GM19035 (cell line): ENCODE results near the gene MAPK4.

Source experiments
- ATAC-seq: cut with Tn5 transposase; IDR thresholded peaks from one replicate; pipeline ENCODE4 v1.9.1; 2021; ENCODE audit not compliant: unreplicated experiment

Gene MAPK4

DNA sequence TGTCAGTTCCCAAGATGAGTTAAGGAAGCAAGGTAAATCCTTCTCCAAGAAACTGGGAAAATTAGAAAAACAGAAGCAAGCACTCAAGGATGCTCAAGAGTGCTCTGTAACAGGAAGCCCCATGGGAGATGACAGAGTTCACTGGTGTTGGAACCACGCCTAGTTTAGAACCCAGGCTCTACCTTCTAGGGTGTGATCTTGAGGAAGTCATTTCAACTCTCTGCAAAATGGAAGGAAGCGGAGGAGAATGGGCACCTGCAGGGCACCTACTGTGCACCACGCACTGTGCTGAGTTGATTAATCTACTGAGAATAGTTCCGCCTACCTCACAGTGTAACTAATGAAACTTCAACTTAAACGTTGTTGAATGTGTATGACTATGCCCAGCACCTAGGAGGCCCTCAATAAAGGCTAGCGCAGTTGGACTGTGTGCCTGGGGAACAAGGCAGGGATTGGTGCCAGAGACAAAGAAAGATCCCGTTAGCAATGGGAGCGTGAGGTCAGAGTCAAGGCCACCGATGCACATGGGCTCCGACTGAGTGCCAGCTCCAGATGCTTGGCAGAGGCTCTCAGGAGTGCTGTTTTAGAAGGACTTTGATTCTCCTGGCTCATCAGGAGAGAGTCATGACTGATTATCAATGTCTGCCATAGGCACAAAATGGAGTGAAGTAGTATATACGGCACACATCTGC is 93.7 kb downstream of the MAPK4 start:
- no peak for ATAC-seq

DNA sequence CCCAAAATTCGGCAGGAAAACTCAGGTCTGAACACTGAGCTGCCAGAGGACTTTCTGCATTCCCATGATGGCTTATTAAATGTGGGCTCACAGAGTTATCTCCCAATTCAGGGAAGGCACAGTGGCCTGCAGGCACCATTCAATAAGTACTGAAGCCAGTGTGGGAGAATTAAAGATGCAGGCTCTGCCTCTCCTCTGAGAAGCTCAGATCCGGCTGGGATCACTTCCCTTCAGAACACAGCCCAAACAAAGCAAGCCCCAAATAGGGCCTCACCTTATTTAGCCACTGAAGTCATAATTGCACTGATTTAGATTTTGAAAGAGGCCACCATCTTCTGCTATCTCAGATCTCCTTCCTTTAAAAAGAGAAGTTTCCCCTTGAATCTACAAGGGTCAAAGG is 94.3 kb downstream of the MAPK4 start:
- no peak for ATAC-seq

DNA sequence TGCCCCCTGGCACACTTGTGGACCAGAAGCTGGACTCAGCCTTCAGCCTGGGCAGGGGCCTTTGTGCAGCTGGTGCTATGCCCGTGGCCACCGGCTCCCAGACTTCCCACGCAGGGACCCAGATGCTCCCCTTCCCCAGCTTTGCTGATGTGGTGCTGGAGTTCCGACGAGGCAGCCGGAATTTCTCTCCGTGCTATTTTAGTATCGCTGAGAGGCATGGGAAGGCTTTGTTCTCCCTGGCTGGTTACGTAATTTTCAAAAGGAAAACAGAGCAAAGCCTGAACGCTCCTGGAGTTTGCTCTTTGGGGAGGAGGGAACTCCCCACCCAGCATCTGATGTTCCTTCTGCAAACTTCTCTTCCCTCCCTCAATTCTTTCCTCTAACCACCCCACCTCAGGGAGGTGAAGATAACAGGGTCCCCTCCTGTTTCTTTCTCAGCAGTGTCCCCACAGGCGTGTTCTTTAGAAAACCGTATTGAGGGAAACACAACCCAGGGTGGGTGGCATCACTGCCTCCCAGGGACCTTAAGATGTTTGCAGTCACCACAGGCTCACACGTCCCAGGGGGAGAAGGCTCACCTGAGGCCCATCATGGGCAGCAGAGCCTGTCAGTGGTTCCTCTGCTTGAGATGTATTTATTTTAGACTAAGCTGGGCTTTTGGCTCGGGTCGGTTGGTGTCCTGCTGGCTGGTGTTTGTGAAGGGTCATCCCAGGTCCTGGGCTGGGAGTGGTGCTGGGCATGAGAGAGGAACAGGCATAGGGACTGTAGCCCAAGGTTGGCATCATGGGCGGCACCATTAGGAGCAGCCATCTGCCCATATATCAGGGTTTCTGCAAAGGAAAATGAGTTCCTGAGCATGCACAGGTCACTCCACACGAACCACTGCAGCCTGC is 95.0 kb downstream of the MAPK4 start:
- no peak for ATAC-seq

DNA sequence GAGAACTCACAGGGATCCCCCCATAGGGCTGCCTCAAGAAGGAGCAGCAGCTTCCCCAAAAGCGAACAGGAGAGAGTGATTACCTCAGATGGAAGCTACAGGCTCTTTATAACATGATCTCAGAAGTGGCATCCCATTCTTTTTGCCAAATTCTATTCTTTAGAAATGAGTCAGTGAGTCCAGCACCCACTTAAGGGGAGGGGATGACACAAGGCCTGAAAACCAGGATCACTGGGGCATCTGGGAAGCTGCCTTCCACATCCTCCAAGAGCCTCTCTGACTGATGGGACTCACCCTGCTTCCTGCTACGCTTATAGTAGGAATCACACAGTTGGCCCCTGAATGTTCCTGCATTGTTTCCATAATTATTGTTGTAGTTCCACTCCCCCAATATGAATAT is 96.5 kb downstream of the MAPK4 start:
- no peak for ATAC-seq

DNA sequence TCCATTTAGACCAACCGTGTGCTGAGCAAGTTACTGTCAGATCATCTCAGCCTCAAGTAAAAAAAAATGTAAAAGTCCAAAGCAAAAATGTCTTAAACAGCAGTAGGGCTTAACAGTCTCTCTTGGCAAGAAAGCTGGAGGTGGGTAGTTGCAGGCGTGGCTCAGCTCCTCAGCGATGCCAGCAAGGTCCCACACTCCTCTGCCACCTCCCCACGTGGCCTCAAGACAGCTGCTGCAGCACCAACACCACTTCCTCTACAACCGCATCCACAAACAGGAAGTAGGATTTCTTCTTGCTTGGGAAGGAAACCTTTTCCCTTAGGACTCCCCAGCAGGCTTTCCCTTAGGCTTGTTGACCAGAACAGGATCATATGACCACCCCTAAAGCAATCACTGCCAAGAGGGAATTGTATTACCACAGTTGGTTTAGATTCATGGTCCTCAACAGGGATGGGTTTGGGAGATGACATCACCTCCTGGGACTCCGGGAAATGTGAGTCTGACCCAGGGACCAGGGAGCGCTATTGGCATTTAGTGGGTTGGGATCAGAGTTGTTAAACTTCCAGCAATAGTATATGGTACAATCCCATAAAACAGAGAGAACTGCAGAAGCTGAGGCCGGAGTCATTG is 97.1 kb downstream of the MAPK4 start:
- ATAC-seq = no peak

DNA sequence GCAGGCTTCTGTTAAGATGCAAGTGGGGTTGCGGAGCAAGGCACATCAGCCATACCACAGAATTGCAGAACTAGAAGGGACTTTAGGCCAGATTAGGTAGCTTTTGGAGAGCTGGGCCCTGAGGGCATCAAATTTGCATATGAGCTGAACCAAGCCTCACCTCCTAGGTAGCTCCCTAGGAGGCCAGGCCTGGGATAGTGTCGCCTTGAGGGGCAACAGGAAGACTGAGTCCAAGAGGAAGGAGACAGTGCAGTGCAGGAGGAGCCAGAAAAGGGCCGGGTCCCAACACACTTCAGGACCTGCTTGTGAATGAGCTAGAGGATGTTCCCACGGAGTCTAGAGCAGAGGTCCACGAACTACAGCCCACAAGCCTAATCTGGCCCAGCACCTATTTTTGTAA is 98.7 kb downstream of the MAPK4 start:
- ATAC-seq = no peak

DNA sequence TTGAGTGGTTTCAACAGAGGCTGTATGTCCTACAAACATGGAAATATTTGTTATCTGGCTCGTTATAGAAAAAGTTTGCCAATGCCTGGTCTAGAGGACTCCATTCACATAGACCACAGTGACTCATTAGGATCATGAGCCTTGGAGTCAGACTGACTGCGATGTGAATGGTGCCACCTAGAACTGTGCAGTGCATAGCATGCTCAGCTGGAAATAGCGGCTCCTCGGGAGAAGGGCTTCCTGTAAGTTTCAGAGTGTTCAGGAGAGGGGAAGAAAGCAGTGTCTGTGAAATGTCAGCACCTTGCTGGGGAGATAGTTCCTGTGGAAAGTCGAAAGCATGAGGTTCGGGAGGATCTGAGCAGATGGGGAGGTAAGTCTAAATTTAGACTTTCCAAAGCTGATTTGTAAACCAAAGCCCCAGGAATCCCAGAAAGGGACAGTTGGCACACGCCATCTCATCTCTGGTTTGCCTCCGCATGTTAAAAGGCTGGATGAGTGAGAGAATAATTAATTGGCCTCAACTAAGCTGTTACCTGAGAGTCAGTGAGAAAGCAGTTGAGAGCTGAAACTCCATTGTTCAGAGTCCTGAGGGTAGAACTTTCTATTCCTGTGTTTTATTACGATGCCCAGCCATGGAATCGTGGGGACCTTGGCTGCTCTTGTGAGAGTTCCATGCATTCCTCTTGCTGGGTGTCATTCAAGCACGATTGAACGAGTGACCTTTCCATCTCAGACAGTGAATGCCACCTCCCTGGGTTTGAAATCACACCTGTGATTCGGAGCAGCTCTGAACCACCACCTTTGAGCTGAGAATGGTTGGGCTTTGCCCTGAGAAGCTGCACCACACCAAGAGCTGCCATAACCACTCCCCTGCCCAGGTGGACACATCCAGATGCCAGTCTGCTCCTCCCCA is 99.5 kb downstream of the MAPK4 start:
- ATAC-seq = no peak

DNA sequence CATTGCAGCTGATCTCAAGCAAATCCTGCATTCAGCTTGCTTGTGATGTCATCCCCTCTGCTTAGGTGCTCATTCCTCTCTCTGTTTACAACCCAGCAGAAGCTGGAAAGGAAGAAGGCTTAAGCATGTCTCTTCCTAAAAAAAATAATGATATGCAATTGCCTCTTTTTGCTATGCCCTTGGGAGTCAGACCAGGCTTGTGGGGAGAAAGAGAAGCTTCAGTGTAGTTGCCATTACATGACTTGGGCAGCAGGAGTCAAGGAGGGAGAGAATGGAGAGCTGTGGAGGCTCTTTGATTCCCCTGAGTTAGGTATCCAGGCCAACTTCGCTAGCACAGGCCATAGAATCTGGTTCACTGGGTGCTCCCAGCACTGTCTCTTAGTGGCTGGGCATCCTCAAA is 101.1 kb downstream of the MAPK4 start:
- ATAC-seq = no peak

DNA sequence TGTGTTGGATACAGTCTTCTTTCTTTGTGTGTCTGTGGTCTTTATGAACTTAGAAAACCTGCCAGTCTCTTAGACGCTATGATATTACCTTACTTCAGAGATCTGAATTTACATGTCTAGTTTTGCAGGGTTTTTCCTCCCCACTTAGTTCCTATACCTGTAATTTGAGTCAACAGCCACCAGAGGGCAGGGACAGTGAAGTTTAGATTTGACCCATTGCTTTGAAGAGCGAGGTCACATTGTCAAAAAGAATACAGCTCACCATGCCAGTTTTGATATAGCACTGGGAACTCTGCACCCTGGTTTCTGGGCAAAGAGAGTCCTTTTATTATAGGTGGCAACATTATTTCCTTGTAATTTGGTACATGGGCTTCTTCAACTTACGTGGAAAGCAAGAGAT is 102.3 kb downstream of the MAPK4 start:
- no peak for ATAC-seq

DNA sequence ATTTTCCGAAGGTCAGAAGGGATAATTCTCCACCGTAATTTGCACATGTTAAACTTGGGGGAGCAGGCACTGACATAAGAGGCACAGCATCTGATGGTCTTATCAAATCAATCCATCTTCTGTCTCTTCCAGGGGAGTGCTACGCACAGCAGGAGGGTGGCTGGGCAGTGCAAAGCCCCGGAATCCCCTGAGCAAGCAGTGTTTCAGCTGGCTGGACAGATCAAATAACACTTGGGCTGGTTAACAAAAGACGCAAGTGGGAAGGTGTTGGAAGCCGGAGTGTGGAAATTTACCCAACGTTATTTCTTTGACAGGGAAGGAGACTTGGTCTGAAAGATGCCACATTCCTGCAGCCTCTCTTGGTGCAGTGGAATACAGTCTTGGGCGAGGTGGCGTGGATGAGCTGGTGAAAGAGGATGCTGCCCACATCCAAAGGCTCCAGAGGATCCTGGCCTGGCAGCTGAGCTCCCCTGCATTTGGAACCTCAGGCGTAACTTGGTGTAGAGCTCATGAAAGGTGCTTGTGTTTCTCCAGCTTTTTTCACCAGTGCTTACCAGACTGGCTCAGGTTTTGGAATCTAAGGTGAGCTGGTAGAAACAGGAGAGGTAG is 103.0 kb downstream of the MAPK4 start:
- no peak for ATAC-seq

DNA sequence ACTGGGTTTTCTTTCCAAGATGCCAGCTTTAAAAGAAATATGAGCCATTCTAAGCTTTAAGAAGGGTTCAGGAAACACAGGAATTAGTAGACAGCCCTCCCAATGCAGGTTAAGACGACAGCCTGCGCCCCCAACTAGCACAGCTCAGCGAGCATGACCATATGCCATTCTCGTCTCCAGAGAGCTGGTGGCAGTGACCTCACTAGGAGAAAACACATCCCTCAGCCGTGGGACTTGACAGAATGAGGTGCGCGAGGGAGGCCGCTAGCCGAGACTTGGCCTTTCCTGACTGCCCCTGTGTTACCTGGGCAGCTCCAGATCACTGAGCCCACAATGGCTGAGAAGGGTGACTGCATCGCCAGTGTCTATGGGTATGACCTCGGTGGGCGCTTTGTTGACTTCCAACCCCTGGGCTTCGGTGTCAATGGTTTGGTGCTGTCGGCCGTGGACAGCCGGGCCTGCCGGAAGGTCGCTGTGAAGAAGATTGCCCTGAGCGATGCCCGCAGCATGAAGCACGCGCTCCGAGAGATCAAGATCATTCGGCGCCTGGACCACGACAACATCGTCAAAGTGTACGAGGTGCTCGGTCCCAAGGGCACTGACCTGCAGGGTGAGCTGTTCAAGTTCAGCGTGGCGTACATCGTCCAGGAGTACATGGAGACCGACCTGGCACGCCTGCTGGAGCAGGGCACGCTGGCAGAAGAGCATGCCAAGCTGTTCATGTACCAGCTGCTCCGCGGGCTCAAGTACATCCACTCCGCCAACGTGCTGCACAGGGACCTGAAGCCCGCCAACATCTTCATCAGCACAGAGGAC is 103.9 kb downstream of the MAPK4 start:
- no peak for ATAC-seq

DNA sequence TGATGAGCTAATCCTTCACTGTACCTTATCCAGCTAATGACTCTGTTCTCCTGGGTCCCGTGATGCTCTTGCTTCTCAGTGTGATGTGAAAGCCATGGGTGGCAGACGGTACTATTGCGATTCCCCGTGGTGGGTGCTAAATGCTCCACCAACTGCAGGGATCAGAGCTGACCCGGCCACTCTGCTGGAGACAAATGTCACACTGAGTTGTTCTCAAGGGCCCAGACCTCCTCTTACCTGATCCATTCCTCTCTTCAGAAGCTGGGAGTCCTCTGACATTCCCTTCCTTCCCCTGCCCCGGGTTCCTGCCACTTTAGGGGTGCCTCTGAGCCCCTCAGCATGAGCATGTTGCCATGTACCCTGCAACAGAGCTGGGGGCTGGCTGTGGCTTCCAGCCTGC is 105.1 kb downstream of the MAPK4 start:
- ATAC-seq = no peak

DNA sequence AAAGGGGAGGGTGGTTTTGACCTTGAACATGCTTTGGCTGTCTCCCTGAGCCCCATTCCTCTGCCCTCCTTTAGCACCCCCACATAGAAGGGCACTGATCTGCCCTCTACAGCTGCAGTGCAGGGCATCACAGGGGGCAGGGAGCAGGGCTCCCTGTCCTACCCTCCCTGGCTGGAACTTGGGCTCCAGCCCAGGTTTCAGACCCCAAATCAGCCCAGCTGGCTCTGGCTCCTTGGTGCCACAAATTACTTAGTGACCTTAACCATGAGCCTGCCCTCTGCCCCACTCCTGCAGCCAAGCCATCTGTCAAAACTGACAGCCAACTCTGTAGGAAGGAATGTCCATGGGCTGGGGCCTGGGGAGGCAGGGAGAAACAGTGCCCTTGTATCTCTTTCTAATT is 105.6 kb downstream of the MAPK4 start:
- no peak for ATAC-seq

DNA sequence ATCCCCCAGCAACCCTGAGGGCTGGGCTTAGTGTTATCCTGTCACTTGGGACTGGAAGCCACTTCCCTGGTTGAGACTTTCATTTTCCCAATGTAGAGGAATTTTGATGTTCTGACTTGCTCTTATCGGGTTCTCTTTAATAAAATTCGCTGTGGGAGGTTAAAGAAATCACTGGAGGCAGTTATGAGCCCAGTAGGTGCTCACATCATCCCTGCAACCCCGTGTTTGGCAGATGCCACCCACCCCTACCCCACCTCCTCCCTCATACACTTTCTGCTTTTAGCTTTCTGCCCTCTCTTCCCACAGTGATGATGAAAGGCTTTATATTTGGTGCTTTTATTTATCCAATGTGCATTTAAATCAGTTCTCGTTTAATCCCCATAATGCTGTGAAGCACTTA is 106.6 kb downstream of the MAPK4 start:
- no peak for ATAC-seq

DNA sequence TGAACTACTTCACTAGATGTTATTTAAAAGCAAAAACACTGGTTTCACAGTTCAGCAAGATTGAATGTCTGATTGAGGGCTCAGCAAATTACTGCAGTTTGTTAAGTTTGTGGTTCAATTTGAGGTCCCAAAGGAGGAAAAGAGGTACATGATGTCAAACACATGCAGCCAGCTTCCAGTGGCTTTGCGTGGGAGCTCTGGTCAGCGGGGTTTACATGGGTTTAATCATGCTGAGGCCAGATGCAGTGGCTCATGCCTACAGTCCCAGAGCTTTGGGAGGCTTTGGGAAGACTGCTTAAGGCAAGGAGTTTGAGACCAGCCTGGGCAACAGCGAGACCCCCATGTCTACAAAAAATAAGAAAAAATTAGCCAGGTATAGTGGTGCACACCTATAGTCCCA is 111.5 kb downstream of the MAPK4 start:
- no peak for ATAC-seq

DNA sequence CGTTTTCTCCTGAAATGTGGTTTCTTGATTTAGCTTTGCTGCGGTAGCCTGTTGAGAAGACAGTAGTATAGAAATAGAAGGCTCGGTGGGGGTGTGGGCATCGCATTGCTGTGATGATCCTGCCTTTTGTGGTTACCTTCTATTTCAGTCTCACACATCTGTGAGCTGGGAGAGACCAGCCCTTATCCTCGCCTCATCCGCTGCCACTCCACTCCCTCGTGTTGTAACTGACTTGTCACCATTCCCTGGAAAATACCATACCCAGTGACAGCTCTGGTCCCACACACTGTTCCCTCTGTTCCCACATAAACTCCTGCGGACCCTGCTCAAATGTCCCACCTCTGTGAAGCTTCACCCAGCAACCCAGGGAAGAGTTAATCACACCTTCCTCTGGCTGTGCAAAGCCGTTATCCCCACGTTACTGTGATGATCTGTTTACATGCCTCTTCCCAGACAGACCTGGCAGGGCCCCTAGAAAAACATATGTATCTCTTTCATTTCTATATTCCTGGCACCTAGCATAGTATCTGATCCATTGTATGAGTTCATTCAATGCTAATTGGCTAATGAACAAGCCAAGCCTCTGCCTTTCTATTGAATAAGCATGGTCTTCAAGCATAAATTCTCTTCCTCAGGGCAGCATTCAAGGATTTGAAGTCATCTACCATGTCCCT is 114.6 kb downstream of the MAPK4 start:
- ATAC-seq = no peak

DNA sequence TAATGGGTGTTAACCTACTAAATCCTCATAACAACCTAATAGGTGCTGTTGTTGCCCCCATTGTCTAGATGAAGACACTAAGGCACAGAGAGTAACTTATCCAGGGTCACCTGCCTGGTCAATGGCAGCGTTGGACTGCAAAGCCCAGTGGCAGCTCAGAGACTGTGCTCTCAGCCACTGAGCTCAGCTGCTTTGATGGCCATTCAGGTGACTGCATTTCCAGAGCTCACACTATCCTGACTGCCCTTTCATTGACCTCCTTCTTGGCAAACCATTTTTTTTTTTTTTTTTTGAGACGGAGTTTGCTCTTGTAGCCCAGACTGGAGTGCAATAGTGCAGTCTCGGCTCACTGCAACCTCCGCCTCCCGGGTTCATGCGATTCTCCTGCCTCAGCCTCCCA is 115.2 kb downstream of the MAPK4 start:
- ATAC-seq = no peak

DNA sequence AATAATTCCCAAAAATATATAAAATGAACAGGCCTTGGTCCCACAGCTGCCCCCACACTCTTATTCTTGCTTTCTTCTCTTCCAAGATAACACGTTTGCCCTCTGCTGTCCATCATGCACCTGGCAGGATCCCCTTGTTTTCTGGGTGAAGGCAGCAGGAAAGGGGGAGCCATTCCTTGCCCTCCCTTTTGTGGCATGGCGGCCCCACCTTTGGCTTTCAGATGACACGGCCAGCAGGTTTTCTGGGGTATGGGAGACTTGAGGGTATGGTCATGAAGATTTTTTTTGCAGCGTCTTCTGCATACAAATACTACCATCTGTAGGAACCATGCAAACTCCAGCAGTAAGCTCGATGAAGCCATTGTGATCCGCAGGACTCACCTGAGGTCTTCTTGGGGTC is 118.8 kb downstream of the MAPK4 start:
- ATAC-seq = no peak

DNA sequence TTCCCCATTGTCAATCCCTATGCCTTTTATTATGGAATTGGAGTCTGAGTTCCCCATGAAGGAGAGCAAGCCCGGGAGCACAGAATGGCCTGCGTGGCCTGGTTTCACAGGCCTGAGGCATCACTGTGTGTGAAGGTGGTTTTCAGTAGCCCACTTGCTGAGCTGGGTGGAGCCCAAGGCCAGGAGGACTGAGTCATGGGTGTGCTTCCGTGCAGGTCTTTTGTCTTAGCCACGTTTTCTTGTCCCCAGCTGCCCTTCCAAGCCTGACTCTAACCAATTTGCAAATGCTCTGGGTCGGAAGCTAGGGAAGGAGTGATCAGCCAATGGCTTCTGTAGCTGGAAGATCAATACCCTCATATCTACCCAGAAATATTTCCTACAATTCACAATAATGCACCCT is 119.2 kb downstream of the MAPK4 start:
- ATAC-seq = no peak
